ENCODE data around the gene VPS29.
A peak's percentile ranks its signal among the peaks of the same experiment; 100 is the strongest.

The VPS29 gene

GRCh38 chr12:110505332-110505731 is 3.4 kb upstream of the VPS29 start:
- DNase-seq (ENCODE audit: extremely low read depth, low read depth): no peak
- H3K4me3 ChIP-seq (replicated peaks; ENCODE audit: low read depth, low read length): no peak overlapping the region
- no peak for TF ChIP-seq CTCF (IDR thresholded peaks at IDR 0.05; ENCODE audit: low read depth, low read length, missing control alignments)

GRCh38 chr12:110503432-110503831 is 1.5 kb upstream of the VPS29 start:
- no peak for TF ChIP-seq CTCF (IDR thresholded peaks at IDR 0.05; ENCODE audit: low read depth, low read length, missing control alignments)
- no peak for DNase-seq (ENCODE audit: extremely low read depth, low read depth)
- H3K4me3 ChIP-seq (replicated peaks; ENCODE audit: low read depth, low read length): no peak overlapping the region

- peak; percentile 9 for TF ChIP-seq CTCF (IDR thresholded peaks at IDR 0.05; ENCODE audit: low read depth, low read length, missing control alignments)
- DNase-seq (ENCODE audit: extremely low read depth, low read depth): peak; percentile 12
- peak overlapping the region; percentile 89 for H3K4me3 ChIP-seq (replicated peaks; ENCODE audit: low read depth, low read length)
Measured at GRCh38 chr12:110501399-110501751, 536 bp downstream of the VPS29 start.

- no peak overlapping the region for H3K4me3 ChIP-seq (replicated peaks; ENCODE audit: low read depth, low read length)
- no peak for DNase-seq (ENCODE audit: extremely low read depth, low read depth)
- no peak for TF ChIP-seq CTCF (IDR thresholded peaks at IDR 0.05; ENCODE audit: low read depth, low read length, missing control alignments)
Measured at GRCh38 chr12:110498984-110499706, 2.8 kb downstream of the VPS29 start.

- no peak for DNase-seq (ENCODE audit: extremely low read depth, low read depth)
- no peak overlapping the region for H3K4me3 ChIP-seq (replicated peaks; ENCODE audit: low read depth, low read length)
- TF ChIP-seq CTCF (IDR thresholded peaks at IDR 0.05; ENCODE audit: low read depth, low read length, missing control alignments): no peak
Measured at GRCh38 chr12:110475426-110475825, 26.5 kb downstream of the VPS29 start.

- TF ChIP-seq CTCF (IDR thresholded peaks at IDR 0.05; ENCODE audit: low read depth, low read length, missing control alignments): no peak
- DNase-seq (ENCODE audit: extremely low read depth, low read depth): peak; percentile 96
- H3K4me3 ChIP-seq (replicated peaks; ENCODE audit: low read depth, low read length): peak within 1 kb of the TSS; percentile 73
Measured at GRCh38 chr12:110468214-110469048, 33.5 kb downstream of the VPS29 start, which contains the start of the genes FAM216A and GPN3. Gene FAM216A (plus strand): TSS chr12:110468845. CDS start chr12:110468876, 31 bp downstream. Gene GPN3 (minus strand): TSS chr12:110468257. CDS start chr12:110468203, 54 bp downstream.
